Mesothelial cell of epicardium (in vitro differentiated cells): Measurements from ENCODE around the gene ZNF664. TPM values are rescaled to one million over a fixed set of nuclear protein-coding genes. Genes with fewer than 3 reads are reported as not detected.

Experiments
- DNase-seq, 2 experiments: peaks; one replicate each; pipeline ENCODE4 v3.0.0; 2021; ENCODE audit warnings: low spot score in 2 of 2; ENCODE audit not compliant: unreplicated experiment in 2 of 2
- H3K27ac Mint-ChIP-seq: 2 replicates; pipeline ENCODE4 v1.8.0; 2021; ENCODE audit warnings: mixed read lengths
- H3K27me3 Mint-ChIP-seq: 2 replicates; pipeline ENCODE4 v1.8.0; 2021; ENCODE audit warnings: low read depth, mixed read lengths
- H3K36me3 Mint-ChIP-seq: 2 replicates; pipeline ENCODE4 v1.8.0; 2021; ENCODE audit warnings: mixed read lengths
- H3K4me1 Mint-ChIP-seq: 2 replicates; pipeline ENCODE4 v1.8.0; 2021; ENCODE audit warnings: mixed read lengths
- H3K4me3 Mint-ChIP-seq: 2 replicates; pipeline ENCODE4 v1.8.0; 2021; ENCODE audit warnings: mild to moderate bottlenecking, moderate library complexity, mixed read lengths
- H3K9me3 Mint-ChIP-seq: 2 replicates; pipeline ENCODE4 v1.8.0; 2021; ENCODE audit warnings: mixed read lengths
- CTCF ChIP-seq: fragments of 200-600 bp; sonication (generic); IDR thresholded peaks from one replicate; pipeline ENCODE4 v1.5.0; 2021; ENCODE audit warnings: antibody characterized with exemption; ENCODE audit not compliant: unreplicated experiment
- total RNA-seq: library from RNA; stranded (reverse); gene quantifications from 3 replicates; pipeline ENCODE4 v1.2.1, GENCODE V29; 2021

ZNF664 gene
- total RNA-seq, 1 donor from 2014 or later = 112 TPM

- Mint-ChIP-seq H3K36me3 (peaks cover 21% of the 10 kb centered on the region), H3K27ac (no peak overlapping the region), H3K9me3 (no peaks in the 10 kb centered on the region), H3K27me3 (no peaks in the 10 kb centered on the region), H3K4me3 (no peak overlapping the region), H3K4me1 (peaks cover 2% of the 10 kb centered on the region)
- TF ChIP-seq CTCF = no peak
- no peak for DNase-seq
Measured at GRCh38 chr12:123948401-123948795, 24.6 kb upstream of the ZNF664 start.

GRCh38 chr12:123948796-123949769, 23.9 kb upstream of the ZNF664 start:
- DNase-seq = no peak
- Mint-ChIP-seq H3K27me3 (no peaks in the 10 kb centered on the region), H3K27ac (no peak overlapping the region), H3K4me1 (peaks cover 2% of the 10 kb centered on the region), H3K4me3 (no peak overlapping the region), H3K36me3 (peaks cover 21% of the 10 kb centered on the region), H3K9me3 (no peaks in the 10 kb centered on the region)
- no peak for TF ChIP-seq CTCF

GRCh38 chr12:123949770-123950165, 23.2 kb upstream of the ZNF664 start:
- no peak for DNase-seq
- Mint-ChIP-seq H3K4me1 (peaks cover 2% of the 10 kb centered on the region), H3K27ac (no peak overlapping the region), H3K36me3 (peaks cover 21% of the 10 kb centered on the region), H3K9me3 (no peaks in the 10 kb centered on the region), H3K4me3 (no peak overlapping the region), H3K27me3 (no peaks in the 10 kb centered on the region)
- TF ChIP-seq CTCF = no peak

GRCh38 chr12:123950476-123951349, 22.3 kb upstream of the ZNF664 start:
- Mint-ChIP-seq H3K4me3 (no peak overlapping the region), H3K36me3 (peaks cover 21% of the 10 kb centered on the region), H3K27ac (no peak overlapping the region), H3K9me3 (no peaks in the 10 kb centered on the region), H3K4me1 (peaks cover 2% of the 10 kb centered on the region), H3K27me3 (no peaks in the 10 kb centered on the region)
- DNase-seq = no peak
- TF ChIP-seq CTCF = no peak

- no peaks in the 10 kb centered on the region for H3K27me3 Mint-ChIP-seq
Measured at GRCh38 chr12:123951467-123951866, 21.5 kb upstream of the ZNF664 start.

More at GRCh38 chr12:123951467-123951866, 21.5 kb upstream of the ZNF664 start:
- DNase-seq = no peak
- peaks cover 5% of the 10 kb centered on the region for H3K4me1 Mint-ChIP-seq
- H3K27ac Mint-ChIP-seq = no peak overlapping the region
- no peak overlapping the region for H3K4me3 Mint-ChIP-seq
- TF ChIP-seq CTCF = no peak
- peaks cover 14% of the 10 kb centered on the region for H3K36me3 Mint-ChIP-seq
- H3K9me3 Mint-ChIP-seq = no peaks in the 10 kb centered on the region
